Forelimb muscle (tissue), 1 donor: ENCODE data around the gene CCDC112. TPM values are rescaled to one million over a fixed set of nuclear protein-coding genes. Genes with fewer than 3 reads are reported as not detected.
"Not testable (repeated sequence)": the region's sequence is repeated elsewhere in the genome, so short reads cannot be mapped to it uniquely, and the experiment has no call there.

Experiments used
- DNase-seq: peaks from one replicate; pipeline ENCODE4 v3.0.0-alpha.2; 2013; ENCODE audit warnings: low read depth
- polyA plus RNA-seq: library from polyadenylated mRNA; unstranded; fragments of 120-200 nt; gene quantifications from one replicate; pipeline ENCODE4 v1.2.1, GENCODE V29; 2013; ENCODE audit not compliant: insufficient read length

Gene CCDC112
- polyA plus RNA-seq, 1 donor = 9.8 TPM

DNA sequence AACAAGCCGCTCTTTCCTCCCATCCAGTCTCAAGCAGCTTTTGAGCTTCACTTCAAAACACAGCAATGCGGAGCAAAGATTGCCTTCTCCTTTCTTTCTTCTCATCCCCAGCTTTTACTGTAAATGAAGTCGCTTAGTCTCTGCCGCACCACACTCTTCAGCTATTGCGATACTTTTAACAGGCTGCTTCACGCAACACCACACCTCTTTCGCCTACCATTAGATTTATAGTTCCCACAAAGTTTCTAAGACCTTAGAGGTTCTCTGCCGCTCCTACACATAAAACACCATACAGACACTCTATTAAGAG is 34.5 kb downstream of the CCDC112 start:
- DNase-seq = no peak

GRCh38 chr5:115260248-115260647 is 36.2 kb downstream of the CCDC112 start:
- no peak for DNase-seq

DNA sequence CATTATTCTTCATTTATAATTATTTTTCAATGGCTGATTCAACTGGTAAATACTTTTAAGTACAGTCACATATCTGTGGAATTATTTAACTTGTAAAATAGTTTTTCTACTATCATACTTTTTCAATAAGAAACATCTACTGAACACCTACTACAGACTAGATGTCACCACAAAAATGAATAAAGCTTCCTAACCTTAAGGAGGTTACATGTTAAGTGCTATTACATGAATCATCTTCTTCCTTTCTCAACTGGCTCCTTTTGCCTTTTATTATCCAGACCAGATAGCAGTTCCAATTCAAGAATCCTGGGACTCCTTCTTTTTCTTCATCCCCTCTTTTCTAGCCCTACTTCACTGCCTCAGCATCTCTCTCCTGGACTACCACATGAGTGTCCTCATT is 38.5 kb downstream of the CCDC112 start:
- DNase-seq = no peak

- not testable (repeated sequence) for DNase-seq
Observed at GRCh38 chr5:115249379-115249778, 47.1 kb downstream of the CCDC112 start.

- DNase-seq = peak; percentile 19
Observed at GRCh38 chr5:115246361-115246991, 50.0 kb downstream of the CCDC112 start.

DNA sequence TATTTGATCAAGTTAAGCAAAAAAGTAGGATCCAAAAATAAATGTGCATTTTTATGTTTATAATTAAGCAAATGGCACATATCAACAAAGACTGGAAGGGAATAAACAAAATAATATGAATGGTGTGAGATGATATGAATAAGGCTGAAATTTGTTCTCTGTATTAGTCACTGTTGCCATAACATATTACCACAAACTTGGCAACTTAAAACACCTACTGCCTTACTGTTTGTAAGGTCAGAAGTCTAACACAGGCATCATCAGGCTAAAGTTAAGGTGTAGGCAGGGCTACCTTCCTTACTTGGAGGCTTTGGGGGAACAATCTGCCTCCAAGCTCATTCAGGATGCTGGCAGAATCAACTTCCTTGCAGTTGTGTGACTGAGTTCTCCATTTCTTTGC is 53.0 kb downstream of the CCDC112 start:
- DNase-seq = no peak

- DNase-seq = no peak
Observed at GRCh38 chr5:115241881-115242642, 54.4 kb downstream of the CCDC112 start.

DNA sequence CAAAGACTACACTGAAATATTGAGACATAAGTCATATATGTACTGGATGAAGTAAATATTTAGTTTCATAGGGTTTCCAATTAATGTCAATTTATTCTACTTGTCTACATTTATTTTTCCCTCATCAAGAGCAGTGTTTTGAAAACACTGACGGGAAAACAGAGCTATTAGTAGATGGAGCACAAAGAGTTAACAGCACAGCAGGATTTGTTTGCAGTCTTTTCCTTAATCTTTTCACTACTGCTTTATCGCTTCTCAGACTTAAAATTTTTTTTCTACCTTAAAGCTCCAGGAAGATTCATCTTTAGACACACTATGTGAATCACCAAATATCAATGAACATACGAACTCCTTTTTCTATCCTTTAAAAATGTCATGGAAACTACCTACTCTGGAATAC is 59.4 kb downstream of the CCDC112 start:
- no peak for DNase-seq

DNA sequence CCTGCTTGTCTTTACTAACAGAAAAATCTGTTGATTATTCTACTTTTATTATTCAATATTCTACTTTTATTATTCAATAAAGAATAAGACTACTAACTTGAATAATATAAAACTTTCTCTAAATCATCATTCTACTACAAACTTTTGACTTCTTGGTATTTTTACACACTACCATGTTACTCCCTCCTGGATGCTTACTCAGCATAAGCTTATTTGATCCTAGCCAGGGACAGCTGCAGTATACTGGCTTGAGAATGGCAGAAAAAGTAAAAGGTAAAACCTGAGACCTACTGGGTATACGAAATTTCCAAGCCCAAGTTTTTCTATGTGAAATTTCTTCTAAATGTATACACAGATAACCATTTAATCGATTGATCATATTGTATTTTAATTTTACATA is 59.9 kb downstream of the CCDC112 start:
- no peak for DNase-seq

- no peak for DNase-seq
Observed at GRCh38 chr5:115231598-115231997, 64.9 kb downstream of the CCDC112 start.

DNA sequence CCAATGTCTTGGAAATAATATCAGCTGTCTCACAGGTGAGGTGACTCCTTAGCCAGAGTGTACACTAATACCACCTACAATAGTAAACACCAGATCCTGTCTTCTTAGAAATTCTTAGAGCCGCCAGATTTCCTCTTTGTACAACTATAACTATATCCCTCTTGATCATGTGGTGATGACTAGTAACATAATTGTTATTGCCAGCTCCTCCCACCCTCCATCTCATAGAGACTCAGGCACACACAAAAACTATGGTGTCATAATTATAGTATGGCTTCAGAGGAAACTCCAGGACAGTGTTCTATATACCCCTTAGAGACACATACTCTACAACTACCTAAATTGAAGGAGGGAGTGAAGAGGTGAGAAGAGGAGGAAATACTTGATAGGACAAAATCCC is 66.8 kb downstream of the CCDC112 start:
- DNase-seq = no peak

DNA sequence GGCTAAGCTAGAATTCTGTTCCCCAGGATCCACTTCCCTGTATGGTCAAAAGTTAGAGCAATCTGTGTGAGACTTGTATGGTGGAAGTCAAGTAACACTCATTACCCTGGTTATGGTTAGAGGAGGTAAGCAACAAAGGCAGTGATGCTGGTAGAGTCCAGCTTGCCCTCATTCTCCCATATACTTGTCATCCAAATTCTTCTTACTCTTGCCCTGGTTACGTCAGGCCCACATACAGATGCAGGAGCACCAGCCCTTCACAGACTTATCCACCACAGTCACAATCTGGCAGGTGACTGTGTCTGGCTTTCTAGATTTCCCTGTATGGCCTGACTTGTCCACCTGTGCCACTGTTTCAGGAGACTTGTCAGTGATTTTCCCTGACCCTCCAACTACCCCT is 69.2 kb downstream of the CCDC112 start:
- DNase-seq = no peak

Other genes starting within 250 kb of the CCDC112 start
- gene TRIM36, start 126.7 kb downstream of the CCDC112 start, polyA plus RNA-seq = 2.5 TPM
- 19.3 TPM for gene PGGT1B, start 33.8 kb downstream of the CCDC112 start, polyA plus RNA-seq
- 24.4 TPM for gene FEM1C, start 248.1 kb upstream of the CCDC112 start, polyA plus RNA-seq